Gastroesophageal sphincter (tissue), 3 donors: ENCODE measurements around the gene SNX24.

Experiments
- EP300 ChIP-seq: sonication (generic); formaldehyde crosslinking; IDR thresholded peaks from one replicate; pipeline ENCODE4 v1.6.1; 2017; ENCODE audit warnings: antibody characterized with exemption, mild to moderate bottlenecking
- TF ChIP-seq, protein P1 (sequence below), 4 experiments: fragments of 200-600 bp in 2 of 4; fragments of 450-650 bp in 2 of 4; sonication (generic) in 1 of 4; IDR thresholded peaks; one replicate each; pipeline ENCODE4 v1.5.1; 2017 to 2019; ENCODE audit warnings: antibody characterized with exemption in 4 of 4, mild to moderate bottlenecking in 2 of 4, moderate library complexity in 2 of 4

DNA sequence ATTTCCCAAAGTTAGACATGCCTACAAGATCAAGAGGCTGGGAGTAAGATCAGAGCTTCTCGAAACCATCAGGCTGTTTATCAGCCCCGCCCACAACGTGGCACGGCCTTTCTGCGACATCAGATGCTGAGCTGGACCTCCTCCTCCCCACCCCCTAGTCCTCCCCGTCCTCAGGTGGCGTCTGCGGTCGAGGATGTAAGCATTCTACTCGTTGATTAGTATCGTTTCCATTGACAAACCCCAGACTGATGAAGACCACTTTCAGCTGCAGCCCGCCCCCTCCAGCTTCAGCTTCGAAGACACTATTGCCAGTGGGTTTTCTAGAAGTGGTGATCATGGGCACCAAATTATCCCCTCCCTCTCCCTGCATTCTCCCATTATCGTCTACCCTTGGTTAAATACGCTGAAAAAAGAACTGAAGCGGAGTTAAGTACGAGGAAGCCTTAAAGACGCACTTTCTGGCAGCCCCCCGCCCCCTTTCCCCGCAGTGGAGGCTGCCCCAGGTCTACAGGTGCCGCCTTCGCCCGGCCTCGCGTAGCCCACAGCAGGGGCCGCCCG, 190.0 kb downstream of the SNX24 start:
- TF ChIP-seq, protein P1, sequence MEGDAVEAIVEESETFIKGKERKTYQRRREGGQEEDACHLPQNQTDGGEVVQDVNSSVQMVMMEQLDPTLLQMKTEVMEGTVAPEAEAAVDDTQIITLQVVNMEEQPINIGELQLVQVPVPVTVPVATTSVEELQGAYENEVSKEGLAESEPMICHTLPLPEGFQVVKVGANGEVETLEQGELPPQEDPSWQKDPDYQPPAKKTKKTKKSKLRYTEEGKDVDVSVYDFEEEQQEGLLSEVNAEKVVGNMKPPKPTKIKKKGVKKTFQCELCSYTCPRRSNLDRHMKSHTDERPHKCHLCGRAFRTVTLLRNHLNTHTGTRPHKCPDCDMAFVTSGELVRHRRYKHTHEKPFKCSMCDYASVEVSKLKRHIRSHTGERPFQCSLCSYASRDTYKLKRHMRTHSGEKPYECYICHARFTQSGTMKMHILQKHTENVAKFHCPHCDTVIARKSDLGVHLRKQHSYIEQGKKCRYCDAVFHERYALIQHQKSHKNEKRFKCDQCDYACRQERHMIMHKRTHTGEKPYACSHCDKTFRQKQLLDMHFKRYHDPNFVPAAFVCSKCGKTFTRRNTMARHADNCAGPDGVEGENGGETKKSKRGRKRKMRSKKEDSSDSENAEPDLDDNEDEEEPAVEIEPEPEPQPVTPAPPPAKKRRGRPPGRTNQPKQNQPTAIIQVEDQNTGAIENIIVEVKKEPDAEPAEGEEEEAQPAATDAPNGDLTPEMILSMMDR (IDR thresholded peaks at IDR 0.05), result peak in 1 of 4 experiments; percentile 47
- TF ChIP-seq EP300, result no peak
